Vagina (tissue), 2 donors: ENCODE results near the gene GJD3.

Experiments used
- CTCF ChIP-seq, 3 experiments: fragments of 450-650 bp in 2 of 3; fragments of 200-600 bp in 1 of 3; sonication (generic) in 1 of 3; IDR thresholded peaks; one replicate each; pipeline ENCODE4 v1.5.1; 2017 to 2019; ENCODE audit warnings: antibody characterized with exemption in 3 of 3, mild to moderate bottlenecking in 2 of 3, moderate library complexity in 2 of 3
- POLR2AphosphoS5 ChIP-seq, 2 donors: sonication (generic); formaldehyde crosslinking; IDR thresholded peaks; one replicate each; pipeline ENCODE4 v1.9.0; 2017; ENCODE audit warnings: antibody characterized with exemption in 2 of 2, mild to moderate bottlenecking in 2 of 2, low read depth in 1 of 2; ENCODE audit not compliant: insufficient read depth in 1 of 2

GRCh38 chr17:40411821-40412220 is 47.3 kb upstream of the GJD3 start:
- TF ChIP-seq CTCF (IDR thresholded peaks at IDR 0.05), result no peak
- no peak for TF ChIP-seq POLR2AphosphoS5 (IDR thresholded peaks at IDR 0.05; ENCODE audit: insufficient read depth in 1 of 2, low read depth in 1 of 2)
